ENCODE measurements around the gene RILPL1. TPM values are rescaled to one million over a fixed set of nuclear protein-coding genes. Genes with fewer than 3 reads are reported as not detected.

The RILPL1 gene
- total and polyA plus RNA-seq, 10 of the 15 experiments (the other 5 are each of a cell fraction or from before 2014, with no cell fraction given) = 0.05 to 0.61 (median 0.25) TPM

DNA sequence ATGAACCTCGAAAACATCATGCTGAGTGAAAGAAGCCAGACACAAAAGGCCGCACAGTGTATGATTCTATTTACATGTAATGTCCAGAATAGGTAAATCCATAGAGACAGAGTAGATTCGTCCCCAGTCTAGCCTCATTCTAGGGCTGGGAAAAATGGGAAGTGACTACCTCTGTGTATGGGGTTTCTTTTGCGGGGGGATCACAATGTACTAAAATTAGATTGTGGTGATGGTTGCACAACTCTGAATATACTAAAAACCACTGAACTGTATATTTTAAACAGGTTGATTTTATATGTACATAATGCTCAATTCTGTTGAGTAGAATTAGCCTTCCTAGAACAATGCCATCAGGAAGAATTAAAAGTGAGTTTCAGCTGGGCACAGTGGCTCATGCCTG, 90.7 kb downstream of the RILPL1 start (continued):
- TF ChIP-seq KDM1A (IDR thresholded peaks at IDR 0.05; ENCODE audit: borderline replicate concordance) (no peak), EED (IDR thresholded peaks at IDR 0.05; ENCODE audit: low read depth) (0 out of 2 replicates have a peak, but pooled peaks have one; percentile 34), SP1 (IDR thresholded peaks at IDR 0.05; ENCODE audit: low read depth, low read length) (no peak), ESRRA (IDR thresholded peaks at IDR 0.05; ENCODE audit: low read length) (no peak), IRF4 (IDR thresholded peaks at IDR 0.05; ENCODE audit: low read depth, low read length) (no peak), TAF1 (IDR thresholded peaks at IDR 0.05; ENCODE audit: borderline replicate concordance, low read depth, low read length) (no peak), RBBP5 (conservative IDR thresholded peaks at IDR 0.05) (no peak), MEF2A (IDR thresholded peaks at IDR 0.05; ENCODE audit: insufficient read depth, low read depth, low read length) (peak; percentile 71; the same call in 1 of the 2 replicates), DPF2 (IDR thresholded peaks at IDR 0.05) (no peak), PAX8 (IDR thresholded peaks at IDR 0.05) (no peak), NFXL1 (IDR thresholded peaks at IDR 0.05; ENCODE audit: borderline replicate concordance) (no peak), RUNX3 (IDR thresholded peaks at IDR 0.05; ENCODE audit: low read length) (peak; percentile 63)
- TF ChIP-seq, protein P1, sequence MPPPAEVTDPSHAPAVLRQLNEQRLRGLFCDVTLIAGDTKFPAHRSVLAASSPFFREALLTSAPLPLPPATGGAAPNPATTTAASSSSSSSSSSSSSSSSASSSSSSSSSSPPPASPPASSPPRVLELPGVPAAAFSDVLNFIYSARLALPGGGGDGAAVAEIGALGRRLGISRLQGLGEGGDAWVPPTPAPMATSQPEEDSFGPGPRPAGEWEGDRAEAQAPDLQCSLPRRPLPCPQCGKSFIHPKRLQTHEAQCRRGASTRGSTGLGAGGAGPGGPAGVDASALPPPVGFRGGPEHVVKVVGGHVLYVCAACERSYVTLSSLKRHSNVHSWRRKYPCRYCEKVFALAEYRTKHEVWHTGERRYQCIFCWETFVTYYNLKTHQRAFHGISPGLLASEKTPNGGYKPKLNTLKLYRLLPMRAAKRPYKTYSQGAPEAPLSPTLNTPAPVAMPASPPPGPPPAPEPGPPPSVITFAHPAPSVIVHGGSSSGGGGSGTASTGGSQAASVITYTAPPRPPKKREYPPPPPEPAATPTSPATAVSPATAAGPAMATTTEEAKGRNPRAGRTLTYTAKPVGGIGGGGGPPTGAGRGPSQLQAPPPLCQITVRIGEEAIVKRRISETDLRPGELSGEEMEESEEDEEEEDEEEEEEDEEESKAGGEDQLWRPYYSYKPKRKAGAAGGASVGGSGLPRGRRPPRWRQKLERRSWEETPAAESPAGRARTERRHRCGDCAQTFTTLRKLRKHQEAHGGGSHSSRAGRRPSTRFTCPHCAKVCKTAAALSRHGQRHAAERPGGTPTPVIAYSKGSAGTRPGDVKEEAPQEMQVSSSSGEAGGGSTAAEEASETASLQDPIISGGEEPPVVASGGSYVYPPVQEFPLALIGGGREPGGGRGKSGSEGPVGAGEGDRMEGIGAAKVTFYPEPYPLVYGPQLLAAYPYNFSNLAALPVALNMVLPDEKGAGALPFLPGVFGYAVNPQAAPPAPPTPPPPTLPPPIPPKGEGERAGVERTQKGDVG (CRISPR knock-in tag; IDR thresholded peaks at IDR 0.05) = no peak

All from GM12878 (cell line).